GM12878 (cell line): ENCODE measurements around the gene ZAR1L.

Experiments used
- CREB1 ChIP-seq: IDR thresholded peaks from 2 replicates; pipeline ENCODE4 v1.6.1; 2012; ENCODE audit warnings: low read depth, mild to moderate bottlenecking, inconsistent platforms
- EP300 ChIP-seq, 2 experiments: fragments of 150-350 bp in 1 of 2; IDR thresholded peaks; 2 replicates each; pipeline ENCODE4 v1.6.1; 2011 to 2012; ENCODE audit warnings: low read depth in 2 of 2, low read length in 2 of 2, borderline replicate concordance in 1 of 2, improper control_type of control experiment in 1 of 2, inconsistent platforms in 1 of 2; ENCODE audit not compliant: control insufficient read depth in 1 of 2
- KAT2A ChIP-seq: conservative IDR thresholded peaks from 2 replicates; pipeline ENCODE4 v1.6.1; 2011; ENCODE audit warnings: low read depth, low read length; ENCODE audit not compliant: control insufficient read depth
- KDM1A ChIP-seq: fragments of 200-600 bp; sonication (generic); IDR thresholded peaks from 2 replicates; pipeline ENCODE4 v1.6.1; 2016; ENCODE audit warnings: borderline replicate concordance
- PAX5 ChIP-seq: IDR thresholded peaks from 2 replicates; pipeline ENCODE4 v1.6.1; 2011; ENCODE audit warnings: low read depth, low read length, borderline replicate concordance
- RB1 ChIP-seq: fragments of 450-650 bp; formaldehyde crosslinking; IDR thresholded peaks from 2 replicates; pipeline ENCODE4 v1.6.1; 2017; ENCODE audit warnings: mild to moderate bottlenecking, borderline replicate concordance
- ZNF24 ChIP-seq: fragments of 450-650 bp; IDR thresholded peaks from 2 replicates; pipeline ENCODE4 v1.6.1; 2017; ENCODE audit warnings: antibody characterized with exemption, mild to moderate bottlenecking
- ZNF274 ChIP-seq: IDR thresholded peaks from one replicate; pipeline ENCODE4 v1.8.0; 2011; ENCODE audit not compliant: insufficient read length, insufficient read depth
- TF ChIP-seq, protein P1 (sequence below), 3 experiments: IDR thresholded peaks in 2 of 3; conservative IDR thresholded peaks in 1 of 3; 2 replicates each; pipeline ENCODE4 v1.5.1; 2011; ENCODE audit warnings: low read depth in 3 of 3, low read length in 3 of 3, mild to moderate bottlenecking in 3 of 3, control low read depth in 2 of 3, moderate library complexity in 2 of 3, inconsistent platforms in 1 of 3, mixed read lengths in 1 of 3; ENCODE audit not compliant: control insufficient read depth in 2 of 3, insufficient read depth in 1 of 3; ENCODE audit errors: extremely low read depth in 1 of 3
- TF ChIP-seq, protein P2 (sequence below): fragments of 450-650 bp; IDR thresholded peaks from 2 replicates; pipeline ENCODE4 v1.6.1; 2016; ENCODE audit warnings: mild to moderate bottlenecking, moderate library complexity, borderline replicate concordance
- TF ChIP-seq, protein P3 (sequence below): IDR thresholded peaks from 2 replicates; pipeline ENCODE4 v1.6.1; 2011; ENCODE audit warnings: mild to moderate bottlenecking, low read depth, low read length, moderate library complexity; ENCODE audit not compliant: insufficient replicate concordance
- TF ChIP-seq, protein P4 (sequence below): IDR thresholded peaks from 2 replicates; pipeline ENCODE4 v1.6.1; 2012; ENCODE audit warnings: improper control_type of control experiment, low read depth, low read length; ENCODE audit not compliant: insufficient replicate concordance

DNA sequence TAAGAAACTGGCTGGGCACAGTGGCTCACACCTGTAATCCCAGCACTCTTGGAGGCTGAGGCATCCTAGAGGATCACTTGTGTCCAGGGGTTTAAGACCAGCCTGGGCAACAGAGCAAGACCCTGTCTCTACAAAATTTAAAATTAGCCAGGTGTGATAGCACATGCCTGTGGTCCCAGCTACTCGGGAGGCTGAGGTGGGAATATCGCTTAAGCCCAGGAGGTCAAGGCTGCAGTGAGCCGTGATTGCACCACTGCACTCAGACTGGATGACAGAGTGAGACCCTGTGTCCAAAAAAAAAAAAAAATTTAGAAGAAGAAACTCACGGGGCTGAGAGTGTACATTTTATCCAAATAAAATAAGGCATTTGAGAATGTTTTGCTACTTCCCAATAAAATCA is 58.9 kb downstream of the ZAR1L start:
- no peak for TF ChIP-seq CREB1
- no peak for TF ChIP-seq KDM1A
- TF ChIP-seq, protein P1, sequence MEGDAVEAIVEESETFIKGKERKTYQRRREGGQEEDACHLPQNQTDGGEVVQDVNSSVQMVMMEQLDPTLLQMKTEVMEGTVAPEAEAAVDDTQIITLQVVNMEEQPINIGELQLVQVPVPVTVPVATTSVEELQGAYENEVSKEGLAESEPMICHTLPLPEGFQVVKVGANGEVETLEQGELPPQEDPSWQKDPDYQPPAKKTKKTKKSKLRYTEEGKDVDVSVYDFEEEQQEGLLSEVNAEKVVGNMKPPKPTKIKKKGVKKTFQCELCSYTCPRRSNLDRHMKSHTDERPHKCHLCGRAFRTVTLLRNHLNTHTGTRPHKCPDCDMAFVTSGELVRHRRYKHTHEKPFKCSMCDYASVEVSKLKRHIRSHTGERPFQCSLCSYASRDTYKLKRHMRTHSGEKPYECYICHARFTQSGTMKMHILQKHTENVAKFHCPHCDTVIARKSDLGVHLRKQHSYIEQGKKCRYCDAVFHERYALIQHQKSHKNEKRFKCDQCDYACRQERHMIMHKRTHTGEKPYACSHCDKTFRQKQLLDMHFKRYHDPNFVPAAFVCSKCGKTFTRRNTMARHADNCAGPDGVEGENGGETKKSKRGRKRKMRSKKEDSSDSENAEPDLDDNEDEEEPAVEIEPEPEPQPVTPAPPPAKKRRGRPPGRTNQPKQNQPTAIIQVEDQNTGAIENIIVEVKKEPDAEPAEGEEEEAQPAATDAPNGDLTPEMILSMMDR (IDR thresholded peaks at IDR 0.05 in 2 of 3, conservative IDR thresholded peaks at IDR 0.05 in 1 of 3; ENCODE audit: control insufficient read depth in 2 of 3, extremely low read depth in 1 of 3, insufficient read depth in 1 of 3, low read depth in 3 of 3, low read length in 3 of 3), result no peak
- TF ChIP-seq, protein P2, sequence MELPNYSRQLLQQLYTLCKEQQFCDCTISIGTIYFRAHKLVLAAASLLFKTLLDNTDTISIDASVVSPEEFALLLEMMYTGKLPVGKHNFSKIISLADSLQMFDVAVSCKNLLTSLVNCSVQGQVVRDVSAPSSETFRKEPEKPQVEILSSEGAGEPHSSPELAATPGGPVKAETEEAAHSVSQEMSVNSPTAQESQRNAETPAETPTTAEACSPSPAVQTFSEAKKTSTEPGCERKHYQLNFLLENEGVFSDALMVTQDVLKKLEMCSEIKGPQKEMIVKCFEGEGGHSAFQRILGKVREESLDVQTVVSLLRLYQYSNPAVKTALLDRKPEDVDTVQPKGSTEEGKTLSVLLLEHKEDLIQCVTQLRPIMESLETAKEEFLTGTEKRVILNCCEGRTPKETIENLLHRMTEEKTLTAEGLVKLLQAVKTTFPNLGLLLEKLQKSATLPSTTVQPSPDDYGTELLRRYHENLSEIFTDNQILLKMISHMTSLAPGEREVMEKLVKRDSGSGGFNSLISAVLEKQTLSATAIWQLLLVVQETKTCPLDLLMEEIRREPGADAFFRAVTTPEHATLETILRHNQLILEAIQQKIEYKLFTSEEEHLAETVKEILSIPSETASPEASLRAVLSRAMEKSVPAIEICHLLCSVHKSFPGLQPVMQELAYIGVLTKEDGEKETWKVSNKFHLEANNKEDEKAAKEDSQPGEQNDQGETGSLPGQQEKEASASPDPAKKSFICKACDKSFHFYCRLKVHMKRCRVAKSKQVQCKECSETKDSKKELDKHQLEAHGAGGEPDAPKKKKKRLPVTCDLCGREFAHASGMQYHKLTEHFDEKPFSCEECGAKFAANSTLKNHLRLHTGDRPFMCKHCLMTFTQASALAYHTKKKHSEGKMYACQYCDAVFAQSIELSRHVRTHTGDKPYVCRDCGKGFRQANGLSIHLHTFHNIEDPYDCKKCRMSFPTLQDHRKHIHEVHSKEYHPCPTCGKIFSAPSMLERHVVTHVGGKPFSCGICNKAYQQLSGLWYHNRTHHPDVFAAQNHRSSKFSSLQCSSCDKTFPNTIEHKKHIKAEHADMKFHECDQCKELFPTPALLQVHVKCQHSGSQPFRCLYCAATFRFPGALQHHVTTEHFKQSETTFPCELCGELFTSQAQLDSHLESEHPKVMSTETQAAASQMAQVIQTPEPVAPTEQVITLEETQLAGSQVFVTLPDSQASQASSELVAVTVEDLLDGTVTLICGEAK, result no peak
- no peak for TF ChIP-seq PAX5
- no peak for TF ChIP-seq ZNF274
- no peak for TF ChIP-seq EP300 (IDR thresholded peaks at IDR 0.05; ENCODE audit: borderline replicate concordance in 1 of 2, control insufficient read depth in 1 of 2, low read depth in 2 of 2, low read length in 2 of 2)
- TF ChIP-seq RB1, result no peak
- TF ChIP-seq ZNF24, result no peak
- TF ChIP-seq, protein P3, sequence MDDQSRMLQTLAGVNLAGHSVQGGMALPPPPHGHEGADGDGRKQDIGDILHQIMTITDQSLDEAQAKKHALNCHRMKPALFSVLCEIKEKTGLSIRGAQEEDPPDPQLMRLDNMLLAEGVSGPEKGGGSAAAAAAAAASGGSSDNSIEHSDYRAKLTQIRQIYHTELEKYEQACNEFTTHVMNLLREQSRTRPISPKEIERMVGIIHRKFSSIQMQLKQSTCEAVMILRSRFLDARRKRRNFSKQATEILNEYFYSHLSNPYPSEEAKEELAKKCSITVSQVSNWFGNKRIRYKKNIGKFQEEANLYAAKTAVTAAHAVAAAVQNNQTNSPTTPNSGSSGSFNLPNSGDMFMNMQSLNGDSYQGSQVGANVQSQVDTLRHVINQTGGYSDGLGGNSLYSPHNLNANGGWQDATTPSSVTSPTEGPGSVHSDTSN, result no peak
- TF ChIP-seq, protein P4, sequence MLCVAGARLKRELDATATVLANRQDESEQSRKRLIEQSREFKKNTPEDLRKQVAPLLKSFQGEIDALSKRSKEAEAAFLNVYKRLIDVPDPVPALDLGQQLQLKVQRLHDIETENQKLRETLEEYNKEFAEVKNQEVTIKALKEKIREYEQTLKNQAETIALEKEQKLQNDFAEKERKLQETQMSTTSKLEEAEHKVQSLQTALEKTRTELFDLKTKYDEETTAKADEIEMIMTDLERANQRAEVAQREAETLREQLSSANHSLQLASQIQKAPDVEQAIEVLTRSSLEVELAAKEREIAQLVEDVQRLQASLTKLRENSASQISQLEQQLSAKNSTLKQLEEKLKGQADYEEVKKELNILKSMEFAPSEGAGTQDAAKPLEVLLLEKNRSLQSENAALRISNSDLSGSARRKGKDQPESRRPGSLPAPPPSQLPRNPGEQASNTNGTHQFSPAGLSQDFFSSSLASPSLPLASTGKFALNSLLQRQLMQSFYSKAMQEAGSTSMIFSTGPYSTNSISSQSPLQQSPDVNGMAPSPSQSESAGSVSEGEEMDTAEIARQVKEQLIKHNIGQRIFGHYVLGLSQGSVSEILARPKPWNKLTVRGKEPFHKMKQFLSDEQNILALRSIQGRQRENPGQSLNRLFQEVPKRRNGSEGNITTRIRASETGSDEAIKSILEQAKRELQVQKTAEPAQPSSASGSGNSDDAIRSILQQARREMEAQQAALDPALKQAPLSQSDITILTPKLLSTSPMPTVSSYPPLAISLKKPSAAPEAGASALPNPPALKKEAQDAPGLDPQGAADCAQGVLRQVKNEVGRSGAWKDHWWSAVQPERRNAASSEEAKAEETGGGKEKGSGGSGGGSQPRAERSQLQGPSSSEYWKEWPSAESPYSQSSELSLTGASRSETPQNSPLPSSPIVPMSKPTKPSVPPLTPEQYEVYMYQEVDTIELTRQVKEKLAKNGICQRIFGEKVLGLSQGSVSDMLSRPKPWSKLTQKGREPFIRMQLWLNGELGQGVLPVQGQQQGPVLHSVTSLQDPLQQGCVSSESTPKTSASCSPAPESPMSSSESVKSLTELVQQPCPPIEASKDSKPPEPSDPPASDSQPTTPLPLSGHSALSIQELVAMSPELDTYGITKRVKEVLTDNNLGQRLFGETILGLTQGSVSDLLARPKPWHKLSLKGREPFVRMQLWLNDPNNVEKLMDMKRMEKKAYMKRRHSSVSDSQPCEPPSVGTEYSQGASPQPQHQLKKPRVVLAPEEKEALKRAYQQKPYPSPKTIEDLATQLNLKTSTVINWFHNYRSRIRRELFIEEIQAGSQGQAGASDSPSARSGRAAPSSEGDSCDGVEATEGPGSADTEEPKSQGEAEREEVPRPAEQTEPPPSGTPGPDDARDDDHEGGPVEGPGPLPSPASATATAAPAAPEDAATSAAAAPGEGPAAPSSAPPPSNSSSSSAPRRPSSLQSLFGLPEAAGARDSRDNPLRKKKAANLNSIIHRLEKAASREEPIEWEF, result no peak
- no peak for TF ChIP-seq KAT2A
